HG03354 (cell line): ENCODE results near the gene SFRP2.

Experiments used
- ATAC-seq: cut with Tn5 transposase; IDR thresholded peaks from one replicate; pipeline ENCODE4 v1.9.1; 2021; ENCODE audit warnings: mild to moderate bottlenecking; ENCODE audit not compliant: unreplicated experiment, poor library complexity, severe bottlenecking

Gene SFRP2

GRCh38 chr4:153778383-153778782 is 10.5 kb downstream of the SFRP2 start:
- ATAC-seq, result no peak

GRCh38 chr4:153777421-153777820 is 11.5 kb downstream of the SFRP2 start:
- ATAC-seq, result no peak

- no peak for ATAC-seq
These were observed 12.3 kb downstream of the SFRP2 start for GRCh38 chr4:153776601-153777000.

GRCh38 chr4:153773236-153773690 is 15.6 kb downstream of the SFRP2 start:
- ATAC-seq, result no peak

GRCh38 chr4:153771046-153771445 is 17.8 kb downstream of the SFRP2 start:
- ATAC-seq, result no peak

GRCh38 chr4:153766758-153767157 is 22.1 kb downstream of the SFRP2 start:
- no peak for ATAC-seq

GRCh38 chr4:153765894-153766293 is 23.0 kb downstream of the SFRP2 start:
- no peak for ATAC-seq

GRCh38 chr4:153764601-153765368 is 24.1 kb downstream of the SFRP2 start:
- no peak for ATAC-seq

- ATAC-seq, result no peak
These were observed 25.5 kb downstream of the SFRP2 start for GRCh38 chr4:153763404-153763803.

GRCh38 chr4:153759407-153760316 is 29.2 kb downstream of the SFRP2 start, which contains the start of gene RNF175:
RNF175 (minus strand) TSS chr4:153760024; CDS start chr4:153759862, 162 bp downstream.
- no peak for ATAC-seq

- ATAC-seq, result no peak
These were observed 30.0 kb downstream of the SFRP2 start for GRCh38 chr4:153758688-153759406.

- ATAC-seq, result no peak
These were observed 30.7 kb downstream of the SFRP2 start for GRCh38 chr4:153758136-153758535.

GRCh38 chr4:153757407-153757806 is 31.5 kb downstream of the SFRP2 start:
- ATAC-seq, result no peak

GRCh38 chr4:153755186-153755585 is 33.7 kb downstream of the SFRP2 start:
- ATAC-seq, result no peak

GRCh38 chr4:153750197-153750817 is 38.6 kb downstream of the SFRP2 start:
- ATAC-seq, result peak; percentile 89

GRCh38 chr4:153748378-153748777 is 40.5 kb downstream of the SFRP2 start:
- ATAC-seq, result no peak

GRCh38 chr4:153747406-153747955 is 41.4 kb downstream of the SFRP2 start:
- ATAC-seq, result no peak

- ATAC-seq, result no peak
These were observed 43.2 kb downstream of the SFRP2 start for GRCh38 chr4:153745651-153746050.

- no peak for ATAC-seq
These were observed 47.3 kb downstream of the SFRP2 start for GRCh38 chr4:153741541-153741940.
